Tibial nerve (tissue), 4 donors: ENCODE measurements around the gene CFAP61. TPM values are rescaled to one million over a fixed set of nuclear protein-coding genes. Genes with fewer than 3 reads are reported as not detected.

ENCODE experiments used
- DNase-seq, 2 donors: peaks; one replicate each; pipeline ENCODE4 v3.0.0-alpha.2; 2019; ENCODE audit warnings: low spot score in 2 of 2
- H3K27ac ChIP-seq, 4 donors: fragments of 200-600 bp; sonication (generic) in 3 of 4; one replicate each; pipeline ENCODE4 v1.5.1; 2017 to 2019; ENCODE audit warnings: mild to moderate bottlenecking in 1 of 4
- H3K27me3 ChIP-seq, 2 donors: fragments of 200-600 bp; sonication (generic) in 1 of 2; one replicate each; pipeline versions ENCODE4 v1.5.1 to v1.6.0; 2017 to 2019
- H3K36me3 ChIP-seq, 3 donors: fragments of 200-600 bp; sonication (generic); one replicate each; pipeline ENCODE4 v1.5.1; 2018 to 2019
- H3K4me1 ChIP-seq, 4 donors: fragments of 200-600 bp; sonication (generic) in 3 of 4; one replicate each; pipeline ENCODE4 v1.5.1; 2017 to 2019
- H3K4me3 ChIP-seq, 4 donors: fragments of 200-600 bp; sonication (generic) in 3 of 4; one replicate each; pipeline ENCODE4 v1.5.1; 2017 to 2019; ENCODE audit warnings: mild to moderate bottlenecking in 1 of 4, moderate library complexity in 1 of 4
- H3K9me3 ChIP-seq, 4 donors: fragments of 200-600 bp; sonication (generic) in 3 of 4; one replicate each; pipeline ENCODE4 v1.5.1; 2017 to 2019
- EP300 ChIP-seq, 2 donors: sonication (generic); formaldehyde crosslinking; IDR thresholded peaks; one replicate each; pipeline ENCODE4 v1.6.1; 2017; ENCODE audit warnings: antibody characterized with exemption in 2 of 2, mild to moderate bottlenecking in 1 of 2
- POLR2A ChIP-seq, 2 donors: fragments of 450-650 bp; IDR thresholded peaks; one replicate each; pipeline ENCODE4 v1.6.1; 2017; ENCODE audit warnings: antibody characterized with exemption in 2 of 2, mild to moderate bottlenecking in 2 of 2, moderate library complexity in 2 of 2
- WGBS, 2 donors: methylation state at CpG; one replicate each; pipeline ENCODE4 v1.1.5; 2018; 5-methylcytosine and 5-hydroxymethylcytosine counted together
- total RNA-seq, 4 donors: library from RNA; depleted of rRNA; stranded (reverse); fragments of >200 nt; gene quantifications; one replicate each; pipeline ENCODE4 v1.1.0, GENCODE V29; 2016
- TF ChIP-seq, protein P1 (sequence below), 5 experiments: fragments of 200-600 bp in 3 of 5; fragments of 450-650 bp in 2 of 5; sonication (generic) in 3 of 5; IDR thresholded peaks; one replicate each; pipeline ENCODE4 v1.5.1; 2016 to 2019; ENCODE audit warnings: antibody characterized with exemption in 5 of 5, mild to moderate bottlenecking in 3 of 5, moderate library complexity in 2 of 5

The CFAP61 gene
- total RNA-seq, 4 donors from 2014 or later: 0.21 to 1.5 (median 0.60) TPM; not detected in 1

DNA sequence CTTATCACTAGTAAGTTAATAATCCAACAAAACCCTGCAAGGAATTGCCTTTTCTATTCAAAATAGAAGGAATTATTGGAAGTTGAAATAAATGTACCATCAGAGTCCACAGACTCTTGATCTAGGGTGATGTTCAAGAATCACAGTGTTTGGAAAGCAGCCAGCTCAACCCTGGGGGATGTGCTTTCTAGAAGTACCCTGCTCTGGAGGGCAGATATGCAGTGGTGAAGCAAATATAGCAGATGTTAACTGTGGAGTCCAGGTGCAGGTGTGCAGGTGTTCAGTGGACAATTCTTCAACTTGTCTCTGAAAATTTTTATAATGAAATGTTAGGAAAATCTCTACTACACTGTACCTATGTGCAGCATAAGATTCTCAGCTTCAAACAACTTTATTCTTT, 306.5 kb downstream of the CFAP61 start:
- TF ChIP-seq EP300 (IDR thresholded peaks at IDR 0.05): no peak
- TF ChIP-seq, protein P1, sequence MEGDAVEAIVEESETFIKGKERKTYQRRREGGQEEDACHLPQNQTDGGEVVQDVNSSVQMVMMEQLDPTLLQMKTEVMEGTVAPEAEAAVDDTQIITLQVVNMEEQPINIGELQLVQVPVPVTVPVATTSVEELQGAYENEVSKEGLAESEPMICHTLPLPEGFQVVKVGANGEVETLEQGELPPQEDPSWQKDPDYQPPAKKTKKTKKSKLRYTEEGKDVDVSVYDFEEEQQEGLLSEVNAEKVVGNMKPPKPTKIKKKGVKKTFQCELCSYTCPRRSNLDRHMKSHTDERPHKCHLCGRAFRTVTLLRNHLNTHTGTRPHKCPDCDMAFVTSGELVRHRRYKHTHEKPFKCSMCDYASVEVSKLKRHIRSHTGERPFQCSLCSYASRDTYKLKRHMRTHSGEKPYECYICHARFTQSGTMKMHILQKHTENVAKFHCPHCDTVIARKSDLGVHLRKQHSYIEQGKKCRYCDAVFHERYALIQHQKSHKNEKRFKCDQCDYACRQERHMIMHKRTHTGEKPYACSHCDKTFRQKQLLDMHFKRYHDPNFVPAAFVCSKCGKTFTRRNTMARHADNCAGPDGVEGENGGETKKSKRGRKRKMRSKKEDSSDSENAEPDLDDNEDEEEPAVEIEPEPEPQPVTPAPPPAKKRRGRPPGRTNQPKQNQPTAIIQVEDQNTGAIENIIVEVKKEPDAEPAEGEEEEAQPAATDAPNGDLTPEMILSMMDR (IDR thresholded peaks at IDR 0.05): no peak
- no peak for TF ChIP-seq POLR2A (IDR thresholded peaks at IDR 0.05)
- no peak overlapping the region for H3K4me3 ChIP-seq
- H3K27ac ChIP-seq: no peak overlapping the region
- no peaks in the 10 kb centered on the region for H3K9me3 ChIP-seq
- peaks cover 0 to 40% of the 10 kb centered on the region in 2 donors for H3K27me3 ChIP-seq
- H3K4me1 ChIP-seq: peaks cover 0 to 15% (median 3%) of the 10 kb centered on the region in 4 donors
- no peak for DNase-seq
- no peaks in the 10 kb centered on the region for H3K36me3 ChIP-seq

DNA sequence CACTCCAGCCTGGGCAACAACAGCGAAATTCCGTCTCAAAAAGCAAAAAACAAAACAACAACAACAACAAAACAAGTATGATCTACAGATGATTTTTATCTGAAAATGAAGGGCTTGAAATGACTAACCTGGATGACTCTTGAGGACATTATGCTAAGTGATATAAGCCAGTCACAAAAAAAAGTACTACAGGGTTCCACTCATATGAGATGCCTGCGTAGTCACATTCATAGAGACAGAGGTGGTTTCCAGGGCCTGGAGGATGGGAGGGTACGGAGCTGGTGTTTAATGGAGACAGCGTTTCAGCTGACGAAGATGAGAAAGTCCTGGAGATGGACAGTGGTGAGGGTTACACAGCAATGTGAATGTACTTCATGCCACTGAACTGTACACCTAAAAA, 307.3 kb downstream of the CFAP61 start:
- no peak for DNase-seq
- WGBS, 2 donors: 82 to 86% methylated on average over 6 of the region's 6 CpGs
- Histone ChIP-seq H3K27me3 (peaks cover 3 to 48% of the 10 kb centered on the region in 2 donors), H3K4me1 (peaks cover 0 to 24% (median 8%) of the 10 kb centered on the region in 4 donors), H3K36me3 (no peaks in the 10 kb centered on the region), H3K27ac (no peak overlapping the region), H3K4me3 (no peak overlapping the region), H3K9me3 (no peaks in the 10 kb centered on the region)
- TF ChIP-seq EP300 (IDR thresholded peaks at IDR 0.05): no peak
- TF ChIP-seq, protein P1 (IDR thresholded peaks at IDR 0.05): no peak
- no peak for TF ChIP-seq POLR2A (IDR thresholded peaks at IDR 0.05)

DNA sequence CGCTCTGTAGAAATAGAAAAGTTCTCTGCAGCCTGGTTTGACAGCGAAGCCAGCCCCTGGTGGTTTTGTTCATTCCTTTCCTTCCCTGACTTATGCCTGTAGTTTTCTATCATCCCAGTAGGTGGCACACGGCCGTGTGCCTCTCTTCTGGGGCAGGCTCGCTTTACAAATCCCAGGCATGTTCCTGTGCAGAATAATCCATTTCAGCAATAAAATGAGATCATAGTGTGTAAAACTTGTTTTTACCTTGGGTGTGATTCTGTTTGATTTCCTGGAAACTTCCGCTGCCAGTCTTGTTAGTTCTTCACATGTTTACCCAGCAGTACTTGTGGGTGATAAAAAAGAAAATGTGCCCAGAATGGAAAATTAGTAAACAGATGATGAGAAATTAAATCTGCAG, 308.1 kb downstream of the CFAP61 start:
- Histone ChIP-seq H3K4me1 (peaks cover 0 to 26% (median 8%) of the 10 kb centered on the region in 4 donors), H3K36me3 (no peaks in the 10 kb centered on the region), H3K27me3 (peaks cover 3 to 57% of the 10 kb centered on the region in 2 donors), H3K9me3 (no peaks in the 10 kb centered on the region), H3K27ac (no peak overlapping the region), H3K4me3 (no peak overlapping the region)
- 3 to 4% methylated on average over 6 of the region's 6 CpGs for WGBS, 2 donors
- TF ChIP-seq, protein P1 (IDR thresholded peaks at IDR 0.05): peak; percentile 56 to 81 (median 74)
- TF ChIP-seq EP300 (IDR thresholded peaks at IDR 0.05): no peak
- no peak for TF ChIP-seq POLR2A (IDR thresholded peaks at IDR 0.05)
- DNase-seq: peak in 1 of 2 donors; percentile 47

DNA sequence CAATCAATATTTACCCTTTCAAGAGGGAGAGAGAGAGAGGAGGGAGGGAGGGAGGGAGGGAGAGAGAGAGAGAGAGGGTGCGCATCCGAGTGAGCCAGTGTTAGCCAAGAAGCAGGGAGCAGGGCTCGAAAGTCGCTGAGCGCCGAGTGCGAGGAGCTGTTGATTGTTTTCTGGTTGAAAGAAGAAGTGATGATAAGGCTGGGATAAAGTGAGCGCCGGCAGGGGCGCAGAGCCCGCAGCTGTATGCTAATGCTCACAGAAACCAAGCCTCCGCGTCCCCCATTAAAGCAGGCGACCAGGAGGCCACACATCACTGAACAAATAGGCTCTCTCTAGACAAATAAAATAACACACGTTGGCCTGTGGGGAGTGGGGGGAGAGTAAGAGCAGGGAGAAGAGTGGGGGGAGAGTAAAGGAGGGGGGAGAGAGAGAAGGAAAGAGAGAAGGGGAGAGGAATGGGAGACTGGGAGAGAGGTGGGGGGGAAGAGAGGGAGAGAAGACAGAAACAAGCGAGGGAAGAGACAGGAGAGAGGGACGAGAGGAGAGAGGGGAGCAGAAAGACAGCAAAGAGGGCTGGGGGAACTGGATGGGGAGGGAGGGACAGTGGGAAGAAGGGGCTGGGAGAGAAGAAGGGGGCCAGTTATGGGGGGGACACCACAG, 310.6 kb downstream of the CFAP61 start:
- H3K4me1 ChIP-seq: peaks cover 0 to 49% (median 16%) of the 10 kb centered on the region in 4 donors
- no peaks in the 10 kb centered on the region for H3K9me3 ChIP-seq
- H3K27ac ChIP-seq: no peak overlapping the region
- no peaks in the 10 kb centered on the region for H3K36me3 ChIP-seq
- peaks cover 3 to 79% of the 10 kb centered on the region in 2 donors for H3K27me3 ChIP-seq
- no peak for TF ChIP-seq EP300 (IDR thresholded peaks at IDR 0.05)
- TF ChIP-seq, protein P1 (IDR thresholded peaks at IDR 0.05): no peak
- TF ChIP-seq POLR2A (IDR thresholded peaks at IDR 0.05): no peak
- no peak for DNase-seq
- no peak overlapping the region for H3K4me3 ChIP-seq
- WGBS, 2 donors: 2 to 5% methylated on average over 17 of the region's 17 CpGs

DNA sequence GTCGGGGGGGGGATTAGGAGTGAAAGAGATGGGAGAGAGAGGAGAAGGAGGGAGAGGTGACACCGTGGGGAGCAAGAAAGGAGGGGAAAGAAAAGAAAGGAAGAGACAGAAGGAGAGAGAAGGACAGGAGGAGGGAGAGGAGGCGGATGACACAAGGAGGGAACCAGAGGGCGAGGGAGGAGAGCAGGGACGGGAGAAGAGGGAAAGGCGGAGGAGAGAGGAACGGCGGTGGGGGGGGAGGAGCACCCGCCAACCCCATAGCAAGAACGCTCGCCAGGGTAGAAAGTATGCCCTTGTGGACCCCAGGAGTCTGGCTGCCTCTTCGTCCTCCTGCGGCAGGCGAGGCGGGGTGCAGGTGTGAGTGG, 311.1 kb downstream of the CFAP61 start:
- TF ChIP-seq POLR2A (IDR thresholded peaks at IDR 0.05) (no peak), EP300 (IDR thresholded peaks at IDR 0.05) (no peak)
- TF ChIP-seq, protein P1 (IDR thresholded peaks at IDR 0.05): no peak
- Histone ChIP-seq H3K27ac (no peak overlapping the region), H3K4me1 (peaks cover 0 to 51% (median 16%) of the 10 kb centered on the region in 4 donors), H3K27me3 (peaks cover 3 to 76% of the 10 kb centered on the region in 2 donors), H3K36me3 (no peaks in the 10 kb centered on the region), H3K4me3 (peak overlapping the region in 1 of 4 donors; percentile 16), H3K9me3 (no peaks in the 10 kb centered on the region)
- WGBS, 2 donors: 4 to 7% methylated on average over 15 of the region's 15 CpGs
- DNase-seq: no peak
